Measurements from ENCODE around the gene ADCY1.
"Not testable (repeated sequence)": the region's sequence is repeated elsewhere in the genome, so short reads cannot be mapped to it uniquely, and the experiment has no call there.

DNA sequence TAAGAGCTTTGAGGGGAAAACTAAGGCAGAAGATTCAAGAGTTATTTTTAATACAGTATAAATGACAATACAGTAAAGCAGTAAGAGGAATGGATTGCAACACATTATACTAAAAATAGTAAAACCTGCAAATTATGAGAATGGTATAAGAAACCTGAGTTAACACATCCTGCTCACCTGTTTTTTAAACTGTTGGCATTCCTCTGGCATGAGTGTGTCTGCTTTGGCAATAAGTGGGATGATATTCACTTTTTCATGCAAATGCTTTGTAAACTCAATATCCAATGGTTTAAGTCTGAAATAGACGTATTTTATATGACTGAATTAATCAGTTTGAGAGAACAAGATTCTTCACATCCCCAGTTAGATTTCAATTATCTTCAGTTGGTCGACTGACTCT, 177.2 kb downstream of the ADCY1 start:
- TF ChIP-seq, protein P1, sequence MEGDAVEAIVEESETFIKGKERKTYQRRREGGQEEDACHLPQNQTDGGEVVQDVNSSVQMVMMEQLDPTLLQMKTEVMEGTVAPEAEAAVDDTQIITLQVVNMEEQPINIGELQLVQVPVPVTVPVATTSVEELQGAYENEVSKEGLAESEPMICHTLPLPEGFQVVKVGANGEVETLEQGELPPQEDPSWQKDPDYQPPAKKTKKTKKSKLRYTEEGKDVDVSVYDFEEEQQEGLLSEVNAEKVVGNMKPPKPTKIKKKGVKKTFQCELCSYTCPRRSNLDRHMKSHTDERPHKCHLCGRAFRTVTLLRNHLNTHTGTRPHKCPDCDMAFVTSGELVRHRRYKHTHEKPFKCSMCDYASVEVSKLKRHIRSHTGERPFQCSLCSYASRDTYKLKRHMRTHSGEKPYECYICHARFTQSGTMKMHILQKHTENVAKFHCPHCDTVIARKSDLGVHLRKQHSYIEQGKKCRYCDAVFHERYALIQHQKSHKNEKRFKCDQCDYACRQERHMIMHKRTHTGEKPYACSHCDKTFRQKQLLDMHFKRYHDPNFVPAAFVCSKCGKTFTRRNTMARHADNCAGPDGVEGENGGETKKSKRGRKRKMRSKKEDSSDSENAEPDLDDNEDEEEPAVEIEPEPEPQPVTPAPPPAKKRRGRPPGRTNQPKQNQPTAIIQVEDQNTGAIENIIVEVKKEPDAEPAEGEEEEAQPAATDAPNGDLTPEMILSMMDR (IDR thresholded peaks at IDR 0.05): not testable (repeated sequence)
- not testable (repeated sequence) for TF ChIP-seq POLR2A (IDR thresholded peaks at IDR 0.05)

All from uterus (tissue), 2 donors.